Lower lobe of right lung (tissue), 2 donors: ENCODE results near the gene FAM120C. TPM values are rescaled to one million over a fixed set of nuclear protein-coding genes. Genes with fewer than 3 reads are reported as not detected.

Experiments used
- ATAC-seq, 2 donors: fragments of 200-7000 bp; cut with Tn5 transposase; one replicate each; pipeline ENCODE4 v1.9.1; 2020 to 2022; ENCODE audit warnings: mild to moderate bottlenecking in 2 of 2, moderate library complexity in 2 of 2
- DNase-seq: peaks from one replicate; pipeline ENCODE4 v3.0.0-alpha.2; 2020
- H3K27ac ChIP-seq: fragments of 200-600 bp; one replicate; pipeline ENCODE4 v1.8.0; 2022
- H3K27me3 ChIP-seq: fragments of 200-600 bp; one replicate; pipeline ENCODE4 v1.8.0; 2022; ENCODE audit warnings: low read depth
- H3K36me3 ChIP-seq: fragments of 200-600 bp; one replicate; pipeline ENCODE4 v1.8.0; 2022; ENCODE audit warnings: mild to moderate bottlenecking
- H3K4me1 ChIP-seq: fragments of 200-600 bp; one replicate; pipeline ENCODE4 v1.8.0; 2022
- H3K4me3 ChIP-seq: fragments of 200-600 bp; one replicate; pipeline ENCODE4 v1.8.0; 2022; ENCODE audit warnings: mild to moderate bottlenecking
- H3K9me3 ChIP-seq: fragments of 200-600 bp; one replicate; pipeline ENCODE4 v1.8.0; 2022
- CTCF ChIP-seq: fragments of 200-600 bp; IDR thresholded peaks from one replicate; pipeline ENCODE4 v1.8.0; 2022; ENCODE audit warnings: antibody characterized with exemption, mild to moderate bottlenecking
- intact Hi-C: fragments of 100-400 bp; cut with DNase I; formaldehyde crosslinking; loops from one replicate; pipeline ENCODE4 v1.11.0; 2022
- total RNA-seq: library from RNA; stranded (reverse); fragmentation: NEBNext Ultra II Directional; extraction: Animal tissue kit (Norgen Biotek cat#: 25700); gene quantifications from one replicate; pipeline ENCODE4 v1.2.1, GENCODE V29; 2021
- donor health status: DM: no; HTN: yes; CAD: no; lungs with severe emphysema.

FAM120C gene
- total RNA-seq, 1 donor from 2014 or later, result 9.0 TPM

DNA sequence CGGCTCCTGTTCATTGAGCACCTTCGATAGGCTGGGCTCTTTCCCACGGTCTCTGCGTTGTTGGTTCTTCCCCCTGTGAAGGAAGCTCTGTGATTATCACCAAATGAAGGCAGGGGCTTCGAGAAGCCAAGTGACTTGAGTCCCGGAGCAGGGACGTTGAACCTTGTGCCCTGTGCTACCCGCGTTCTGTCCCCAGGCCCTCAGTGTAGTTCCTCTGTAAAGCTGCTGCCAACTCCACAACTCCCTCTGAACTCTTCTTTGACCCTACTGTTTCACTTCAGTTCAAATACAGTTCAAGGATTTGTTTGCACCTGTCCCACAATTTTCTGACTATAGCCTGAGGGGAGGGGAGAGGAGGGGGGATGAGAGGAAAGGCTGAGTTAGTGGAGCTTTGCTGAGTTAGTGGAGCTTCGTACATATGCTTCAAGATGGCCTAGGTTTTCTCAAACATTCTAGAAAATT is 138.1 kb downstream of the FAM120C start:
- no peak for DNase-seq
- H3K36me3 ChIP-seq, result peaks cover 21% of the 10 kb centered on the region
- H3K4me3 ChIP-seq, result peak overlapping the region; percentile 69
- no peak for TF ChIP-seq CTCF
- ATAC-seq, result peak; percentile 3 to 7
- H3K4me1 ChIP-seq, result peaks cover 4% of the 10 kb centered on the region
- H3K9me3 ChIP-seq, result no peaks in the 10 kb centered on the region
- intact Hi-C loops, result no loop called here
- H3K27me3 ChIP-seq, result no peaks in the 10 kb centered on the region
- H3K27ac ChIP-seq, result peak overlapping the region; percentile 96

- H3K9me3 ChIP-seq, result no peaks in the 10 kb centered on the region
- H3K4me1 ChIP-seq, result peaks cover 4% of the 10 kb centered on the region
- H3K27me3 ChIP-seq, result no peaks in the 10 kb centered on the region
- peaks cover 27% of the 10 kb centered on the region for H3K36me3 ChIP-seq
- peak within 1 kb of the TSS; percentile 69 for H3K4me3 ChIP-seq
- TF ChIP-seq CTCF, result no peak
- DNase-seq, result peak; percentile 97
- H3K27ac ChIP-seq, result peak within 1 kb of the TSS; percentile 96
- intact Hi-C loops, result no loop called here
- ATAC-seq, result peak; percentile 95 to 97
Observed at GRCh38 chrX:54044126-54044876, 138.8 kb downstream of the FAM120C start, which contains the start of gene PHF8. Gene PHF8 (minus strand): TSS chrX:54044473. CDS start chrX:54042728, 1,745 bp downstream.

GRCh38 chrX:54043541-54044125 is 139.4 kb downstream of the FAM120C start:
- intact Hi-C loops, result no loop called here

GRCh38 chrX:54043056-54043455 is 140.0 kb downstream of the FAM120C start:
- no peaks in the 10 kb centered on the region for H3K9me3 ChIP-seq
- DNase-seq (no peak), ATAC-seq (no peak)
- peaks cover 37% of the 10 kb centered on the region for H3K36me3 ChIP-seq
- peaks cover 4% of the 10 kb centered on the region for H3K4me1 ChIP-seq
- no peaks in the 10 kb centered on the region for H3K27me3 ChIP-seq
- TF ChIP-seq CTCF, result no peak
- intact Hi-C loops, result no loop called here
- peak overlapping the region; percentile 69 for H3K4me3 ChIP-seq
- H3K27ac ChIP-seq, result peak overlapping the region; percentile 96

More at GRCh38 chrX:54043541-54044125, 139.4 kb downstream of the FAM120C start:
- ATAC-seq, result peak; percentile 69 to 76
- no peaks in the 10 kb centered on the region for H3K27me3 ChIP-seq
- H3K4me3 ChIP-seq, result peak overlapping the region; percentile 69
- peaks cover 34% of the 10 kb centered on the region for H3K36me3 ChIP-seq
- DNase-seq, result no peak
- no peaks in the 10 kb centered on the region for H3K9me3 ChIP-seq
- no peak for TF ChIP-seq CTCF
- peak overlapping the region; percentile 96 for H3K27ac ChIP-seq
- H3K4me1 ChIP-seq, result peaks cover 4% of the 10 kb centered on the region

DNA sequence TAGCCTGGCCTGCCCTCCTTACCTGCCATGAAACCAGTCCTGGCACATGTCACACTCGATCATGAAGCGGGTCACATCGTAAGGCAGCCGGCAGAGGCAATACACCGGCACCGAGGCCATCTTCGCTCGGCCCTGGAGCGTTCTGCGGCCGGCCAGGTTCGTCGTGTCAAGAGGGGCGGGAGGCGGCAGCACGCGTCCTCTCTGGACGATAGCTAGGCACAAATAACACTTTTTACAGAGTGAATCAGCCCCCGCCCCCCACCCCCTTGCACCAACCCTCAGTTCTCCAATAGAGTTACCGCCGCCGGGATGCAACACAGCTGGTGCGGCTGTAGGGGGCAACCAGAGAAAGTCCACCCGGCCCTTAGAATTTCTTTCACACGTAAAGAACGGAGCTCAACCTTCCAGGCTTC is 140.4 kb downstream of the FAM120C start:
- ATAC-seq, result no peak
- Histone ChIP-seq H3K27me3 (no peaks in the 10 kb centered on the region), H3K9me3 (no peaks in the 10 kb centered on the region), H3K4me1 (peaks cover 4% of the 10 kb centered on the region), H3K36me3 (peaks cover 37% of the 10 kb centered on the region), H3K27ac (no peak overlapping the region), H3K4me3 (peak overlapping the region; percentile 69)
- peak; percentile 45 for DNase-seq
- intact Hi-C loops, result no loop called here
- no peak for TF ChIP-seq CTCF
